Measurements from ENCODE around the gene ZFYVE28. TPM values are rescaled to one million over a fixed set of nuclear protein-coding genes. Genes with fewer than 3 reads are reported as not detected.

Gene ZFYVE28
- total RNA-seq, 1 donor, result 10.5 TPM

GRCh38 chr4:2285613-2286381 lies 132.6 kb downstream of the ZFYVE28 start:
- Histone ChIP-seq H3K4me2 (ENCODE audit: insufficient read depth, low read length) (no peak overlapping the region), H4K20me1 (ENCODE audit: insufficient read depth, low read length) (peaks cover 4% of the 10 kb centered on the region), H3K4me3 (ENCODE audit: insufficient read depth, low read length) (no peak overlapping the region), H3K4me1 (ENCODE audit: insufficient read depth, low read length) (no peaks in the 10 kb centered on the region), H3K9me3 (ENCODE audit: low read depth, low read length) (no peaks in the 10 kb centered on the region), H3K27ac (ENCODE audit: low read depth, low read length) (no peak overlapping the region), H2AFZ (ENCODE audit: low read length) (no peak overlapping the region), H3K79me2 (ENCODE audit: insufficient read depth, low read length) (no peaks in the 10 kb centered on the region), H3K36me3 (ENCODE audit: insufficient read depth, low read length) (no peaks in the 10 kb centered on the region), H3K27me3 (ENCODE audit: insufficient read depth, low read length) (no peaks in the 10 kb centered on the region)
- no peak for TF ChIP-seq CTCF (IDR thresholded peaks at IDR 0.05; ENCODE audit: extremely low read depth, low read depth, low read length)
- peak; percentile 50 for DNase-seq (ENCODE audit: insufficient read length, low spot score, missing footprints)

- no peak for TF ChIP-seq CTCF (IDR thresholded peaks at IDR 0.05; ENCODE audit: extremely low read depth, low read depth, low read length)
- peak; percentile 89 for DNase-seq (ENCODE audit: insufficient read length, low spot score, missing footprints)
- Histone ChIP-seq H3K4me3 (ENCODE audit: insufficient read depth, low read length) (no peak overlapping the region), H3K4me2 (ENCODE audit: insufficient read depth, low read length) (no peak overlapping the region), H3K4me1 (ENCODE audit: insufficient read depth, low read length) (no peaks in the 10 kb centered on the region), H3K36me3 (ENCODE audit: insufficient read depth, low read length) (no peaks in the 10 kb centered on the region), H3K27ac (ENCODE audit: low read depth, low read length) (no peak overlapping the region), H3K79me2 (ENCODE audit: insufficient read depth, low read length) (no peaks in the 10 kb centered on the region), H3K27me3 (ENCODE audit: insufficient read depth, low read length) (no peaks in the 10 kb centered on the region), H3K9me3 (ENCODE audit: low read depth, low read length) (no peaks in the 10 kb centered on the region), H2AFZ (ENCODE audit: low read length) (no peak overlapping the region), H4K20me1 (ENCODE audit: insufficient read depth, low read length) (peaks cover 4% of the 10 kb centered on the region)
Measured at GRCh38 chr4:2284934-2285612, 133.4 kb downstream of the ZFYVE28 start.

GRCh38 chr4:2284161-2284933 lies 134.1 kb downstream of the ZFYVE28 start:
- Histone ChIP-seq H3K27me3 (ENCODE audit: insufficient read depth, low read length) (no peaks in the 10 kb centered on the region), H3K9me3 (ENCODE audit: low read depth, low read length) (no peaks in the 10 kb centered on the region), H3K4me2 (ENCODE audit: insufficient read depth, low read length) (no peak overlapping the region), H4K20me1 (ENCODE audit: insufficient read depth, low read length) (peaks cover 4% of the 10 kb centered on the region), H3K4me3 (ENCODE audit: insufficient read depth, low read length) (no peak overlapping the region), H3K79me2 (ENCODE audit: insufficient read depth, low read length) (no peaks in the 10 kb centered on the region), H3K36me3 (ENCODE audit: insufficient read depth, low read length) (no peaks in the 10 kb centered on the region), H2AFZ (ENCODE audit: low read length) (no peak overlapping the region), H3K4me1 (ENCODE audit: insufficient read depth, low read length) (no peaks in the 10 kb centered on the region), H3K27ac (ENCODE audit: low read depth, low read length) (no peak overlapping the region)
- TF ChIP-seq CTCF (IDR thresholded peaks at IDR 0.05; ENCODE audit: extremely low read depth, low read depth, low read length), result no peak
- DNase-seq (ENCODE audit: insufficient read length, low spot score, missing footprints), result no peak

Data from osteoblast (primary cell).